Measurements from ENCODE around the gene KDM6A. TPM values are rescaled to one million over a fixed set of nuclear protein-coding genes. Genes with fewer than 3 reads are reported as not detected.

Gene KDM6A
- total RNA-seq, 1 donor from 2014 or later: 18.1 TPM

GRCh38 chrX:44951572-44952067 is 78.6 kb downstream of the KDM6A start:
- no peak for DNase-seq (ENCODE audit: low spot score)
- intact Hi-C loops (cut with DNase I): no loop called here

GRCh38 chrX:44952329-44953027 is 79.5 kb downstream of the KDM6A start:
- no peak for DNase-seq (ENCODE audit: low spot score)
- intact Hi-C loops (cut with DNase I): no loop called here

- DNase-seq (ENCODE audit: low spot score): no peak
- intact Hi-C loops (cut with DNase I): no loop called here
Measured at GRCh38 chrX:44953734-44954502, 80.9 kb downstream of the KDM6A start.

GRCh38 chrX:44954562-44954961 is 81.6 kb downstream of the KDM6A start:
- no peak for DNase-seq (ENCODE audit: low spot score)
- intact Hi-C loops (cut with DNase I): no loop called here

- intact Hi-C loops (cut with DNase I): no loop called here
- DNase-seq (ENCODE audit: low spot score): no peak
Measured at GRCh38 chrX:44957848-44958247, 84.9 kb downstream of the KDM6A start.

GRCh38 chrX:44958480-44958879 is 85.5 kb downstream of the KDM6A start:
- intact Hi-C loops (cut with DNase I): no loop called here
- no peak for DNase-seq (ENCODE audit: low spot score)

GRCh38 chrX:44961817-44962607 is 89.0 kb downstream of the KDM6A start:
- DNase-seq (ENCODE audit: low spot score): no peak
- intact Hi-C loops (cut with DNase I): loop anchor here (5.0 kb wide), 1 partner anchor 90 kb away; the partner anchor contains the start of gene KDM6A

GRCh38 chrX:44962944-44963343 is 90.0 kb downstream of the KDM6A start:
- no peak for DNase-seq (ENCODE audit: low spot score)
- intact Hi-C loops (cut with DNase I): loop anchor here (5.0 kb wide), 1 partner anchor 91 kb away; the partner anchor contains the start of gene KDM6A

GRCh38 chrX:44967221-44967620 is 94.2 kb downstream of the KDM6A start:
- intact Hi-C loops (cut with DNase I): no loop called here
- DNase-seq (ENCODE audit: low spot score): no peak

- intact Hi-C loops (cut with DNase I): no loop called here
- DNase-seq (ENCODE audit: low spot score): no peak
Measured at GRCh38 chrX:44970709-44971108, 97.7 kb downstream of the KDM6A start.

- DNase-seq (ENCODE audit: low spot score): no peak
- intact Hi-C loops (cut with DNase I): no loop called here
Measured at GRCh38 chrX:44971674-44972073, 98.7 kb downstream of the KDM6A start.

GRCh38 chrX:44972132-44972531 is 99.1 kb downstream of the KDM6A start:
- intact Hi-C loops (cut with DNase I): no loop called here

GRCh38 chrX:44973420-44973932 is 100.5 kb downstream of the KDM6A start:
- DNase-seq (ENCODE audit: low spot score): no peak
- intact Hi-C loops (cut with DNase I): no loop called here

More at GRCh38 chrX:44972132-44972531, 99.1 kb downstream of the KDM6A start:
- no peak for DNase-seq (ENCODE audit: low spot score)

- intact Hi-C loops (cut with DNase I): no loop called here
- DNase-seq (ENCODE audit: low spot score): no peak
Measured at GRCh38 chrX:44974451-44974850, 101.5 kb downstream of the KDM6A start.

- DNase-seq (ENCODE audit: low spot score): no peak
- intact Hi-C loops (cut with DNase I): no loop called here
Measured at GRCh38 chrX:44975666-44976263, 102.8 kb downstream of the KDM6A start.

GRCh38 chrX:44978976-44979375 is 106.0 kb downstream of the KDM6A start:
- DNase-seq (ENCODE audit: low spot score): no peak
- intact Hi-C loops (cut with DNase I): no loop called here

- DNase-seq (ENCODE audit: low spot score): no peak
- intact Hi-C loops (cut with DNase I): no loop called here
Measured at GRCh38 chrX:44980403-44980802, 107.4 kb downstream of the KDM6A start.

GRCh38 chrX:44980883-44981282 is 107.9 kb downstream of the KDM6A start:
- intact Hi-C loops (cut with DNase I): no loop called here
- DNase-seq (ENCODE audit: low spot score): no peak

- intact Hi-C loops (cut with DNase I): no loop called here
- DNase-seq (ENCODE audit: low spot score): no peak
Measured at GRCh38 chrX:44989995-44990770, 117.2 kb downstream of the KDM6A start.
